Renal cortex interstitium (tissue), 11 donors: ENCODE results near the gene LRP8. TPM values are rescaled to one million over a fixed set of nuclear protein-coding genes. Genes with fewer than 3 reads are reported as not detected.

Experiments
- DNase-seq, 11 donors: peaks; one replicate each; pipeline ENCODE4 v3.0.0-alpha.2; 2013; ENCODE audit warnings: low read depth in 9 of 11, low spot score in 4 of 11; ENCODE audit errors: extremely low read depth in 1 of 11
- polyA plus RNA-seq, 3 donors: library from polyadenylated mRNA; unstranded; fragments of 120-200 nt; gene quantifications; one replicate each; pipeline ENCODE4 v1.2.1, GENCODE V29; 2013; ENCODE audit not compliant: insufficient read length in 3 of 3

The LRP8 gene
- polyA plus RNA-seq, 3 donors, result 5.7 to 6.9 (median 6.6) TPM

GRCh38 chr1:53343831-53344668 is 16.2 kb upstream of the LRP8 start:
- no peak for DNase-seq

DNA sequence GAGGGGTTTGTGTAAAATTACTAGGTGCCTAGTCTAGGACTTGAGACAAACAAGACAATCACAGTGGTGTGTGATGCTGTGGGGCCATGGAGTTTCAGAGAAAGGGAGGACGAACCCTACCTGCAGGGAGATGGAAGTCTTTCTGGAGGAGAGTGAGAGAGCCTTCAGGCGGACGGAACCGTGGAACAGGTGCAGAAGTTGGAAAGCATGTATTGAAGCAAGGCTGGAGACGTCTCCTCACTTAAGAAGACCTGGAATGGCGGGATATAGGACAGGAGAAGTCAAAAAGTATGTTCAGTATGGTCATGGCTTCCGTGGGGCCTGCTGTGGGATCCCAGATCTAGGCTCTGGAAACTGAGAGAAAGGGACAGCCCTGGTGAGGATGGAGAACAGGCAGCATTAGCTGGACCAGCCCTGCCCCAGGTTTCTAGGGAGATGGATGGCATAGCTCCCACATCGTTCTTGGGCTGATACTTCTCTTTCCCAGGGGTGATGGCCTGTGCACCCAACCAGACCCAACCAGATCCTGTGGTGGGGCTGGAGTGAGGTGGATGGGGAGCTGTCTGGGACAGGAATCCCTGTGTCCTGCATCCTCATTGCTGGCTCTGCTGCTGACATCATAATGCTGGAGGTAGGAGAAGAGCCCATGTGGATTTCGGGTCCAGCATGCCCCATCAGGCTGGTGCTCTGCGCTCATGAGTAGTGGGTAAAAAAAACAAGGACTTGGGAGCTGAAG is 15.0 kb upstream of the LRP8 start:
- no peak for DNase-seq

DNA sequence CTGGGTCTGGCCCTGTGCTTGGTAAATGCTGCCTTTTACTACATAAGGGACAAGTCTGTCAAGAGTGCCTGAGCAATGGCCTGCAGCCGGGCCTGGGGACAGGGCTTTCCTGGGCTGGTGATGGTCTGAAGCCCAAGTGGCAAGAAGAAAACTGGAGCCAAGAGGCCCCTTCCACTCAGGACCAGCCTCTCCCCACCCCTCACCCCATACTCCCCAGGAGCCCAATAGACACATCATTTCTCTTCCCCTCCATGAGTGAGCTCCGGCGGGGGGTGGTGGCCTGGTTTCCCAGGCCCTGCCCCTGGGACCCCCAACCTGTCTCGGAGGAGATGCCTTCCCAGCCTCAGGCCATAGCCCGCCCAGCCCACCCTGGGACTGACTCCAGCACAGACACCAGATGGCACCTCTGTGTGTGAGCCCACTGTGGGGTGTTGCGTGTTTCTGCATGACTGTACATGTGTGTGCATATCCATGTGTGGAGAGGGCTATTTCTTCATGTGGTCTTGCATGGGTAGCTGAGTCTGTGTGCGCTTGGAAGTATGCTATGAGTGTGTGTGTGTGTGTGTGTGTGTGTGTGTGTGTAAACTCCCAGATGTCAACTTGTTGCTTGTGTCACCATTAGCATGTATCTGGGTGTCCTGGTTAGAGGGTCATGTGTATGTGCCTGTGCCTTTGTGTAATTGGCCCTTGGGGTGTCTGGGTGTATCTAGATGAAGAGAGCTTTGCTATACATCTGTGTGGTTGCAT is 14.3 kb upstream of the LRP8 start:
- no peak for DNase-seq

DNA sequence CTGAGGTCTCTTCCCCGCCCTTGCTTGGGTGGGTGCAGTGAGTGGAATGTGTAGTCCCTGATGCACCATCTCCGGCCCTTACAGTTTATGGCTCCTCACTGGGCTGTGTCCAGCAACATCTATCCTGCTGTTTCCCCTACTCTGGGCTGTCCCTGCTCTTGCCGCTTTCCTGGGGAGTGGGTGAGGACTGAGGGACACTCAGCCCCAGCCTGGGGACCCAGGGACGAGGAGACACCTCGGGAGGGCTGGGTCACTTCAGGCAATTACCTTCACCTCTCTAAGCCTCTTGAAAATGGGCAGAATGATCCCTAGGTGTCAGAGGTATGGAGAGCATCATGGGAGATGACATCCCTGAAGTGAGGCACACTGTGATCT is 13.6 kb upstream of the LRP8 start:
- DNase-seq, result no peak

DNA sequence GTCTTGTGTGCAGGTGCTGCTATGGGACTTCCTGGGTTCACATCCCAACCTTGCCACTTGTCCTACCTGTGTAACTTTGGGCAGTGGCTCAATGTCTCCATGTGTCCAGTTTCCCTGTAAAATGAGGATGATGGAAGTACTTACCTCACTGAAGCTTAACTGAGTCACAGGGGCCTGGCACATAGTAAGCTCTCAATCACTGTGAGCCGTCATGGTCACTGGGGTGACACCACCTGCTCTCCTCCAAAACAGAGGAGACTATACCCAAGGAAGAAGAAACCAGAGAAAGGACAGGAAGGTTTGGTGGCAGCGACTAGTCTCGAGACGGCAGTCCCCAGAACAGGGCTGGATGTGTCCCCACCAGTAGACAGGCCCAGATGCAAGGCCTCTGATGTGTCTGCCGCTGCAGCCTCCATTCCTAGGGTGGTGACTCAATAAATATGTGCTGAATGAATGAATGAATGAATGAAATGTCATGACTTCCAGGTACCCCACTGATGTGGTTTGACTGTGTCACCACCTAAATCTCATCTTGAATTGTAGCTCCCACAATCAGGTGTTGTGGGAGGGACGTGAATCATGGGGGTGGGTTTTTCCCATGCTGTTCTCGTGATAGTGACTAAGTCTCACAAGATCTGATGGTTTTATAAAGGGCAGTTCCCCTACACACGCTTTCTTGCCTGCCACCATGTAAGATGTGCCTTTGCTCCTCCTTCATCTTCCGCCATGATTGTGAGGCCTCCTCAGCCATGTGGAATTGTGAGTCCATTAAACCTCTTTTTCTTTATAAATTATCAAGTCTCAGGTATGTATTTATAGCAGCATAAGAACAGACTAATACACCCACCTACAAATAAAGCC is 13.0 kb upstream of the LRP8 start:
- no peak for DNase-seq

- DNase-seq, result no peak
Observed at GRCh38 chr1:53339736-53340635, 12.1 kb upstream of the LRP8 start.

DNA sequence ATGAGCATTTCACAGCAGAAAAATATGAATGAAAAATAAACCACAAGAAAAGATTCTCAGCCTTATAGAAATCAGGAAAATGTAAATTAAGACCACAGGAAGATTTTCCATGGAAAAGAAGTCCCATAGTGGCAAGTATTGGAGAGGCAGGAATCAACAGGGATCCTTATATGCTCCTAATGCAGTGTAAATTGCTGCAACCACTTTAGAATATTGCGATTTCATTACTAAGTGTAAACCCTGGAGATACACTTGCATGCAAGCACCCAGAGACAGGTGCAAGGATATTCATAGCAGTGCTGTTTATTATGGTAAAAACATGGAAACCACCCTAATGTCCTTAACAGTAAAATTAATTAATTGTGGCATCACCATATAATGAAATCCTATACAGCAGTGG is 10.6 kb upstream of the LRP8 start:
- DNase-seq, result no peak

GRCh38 chr1:53337499-53337898 is 9.6 kb upstream of the LRP8 start:
- DNase-seq, result no peak

DNA sequence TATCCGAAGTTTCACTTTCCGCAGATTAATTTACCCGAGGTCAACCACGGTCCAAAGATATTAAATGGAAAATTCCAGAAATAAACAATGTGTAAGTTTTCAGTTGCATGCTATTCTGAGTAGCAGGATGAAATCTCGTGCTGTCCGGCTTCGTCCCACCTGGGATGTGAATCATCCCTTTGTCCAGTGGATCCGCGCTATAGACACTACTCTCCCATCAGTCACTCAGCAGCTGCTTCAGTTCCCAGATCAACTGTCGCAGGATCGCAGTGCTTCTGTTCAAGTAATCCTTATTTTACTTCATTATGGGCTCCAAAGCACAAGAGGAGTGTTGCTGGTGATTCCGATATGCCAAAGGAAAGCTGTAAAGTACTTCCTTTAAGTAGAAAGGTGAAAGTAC is 8.3 kb upstream of the LRP8 start:
- DNase-seq, result no peak

- no peak for DNase-seq
Observed at GRCh38 chr1:53335661-53336060, 7.8 kb upstream of the LRP8 start.

DNA sequence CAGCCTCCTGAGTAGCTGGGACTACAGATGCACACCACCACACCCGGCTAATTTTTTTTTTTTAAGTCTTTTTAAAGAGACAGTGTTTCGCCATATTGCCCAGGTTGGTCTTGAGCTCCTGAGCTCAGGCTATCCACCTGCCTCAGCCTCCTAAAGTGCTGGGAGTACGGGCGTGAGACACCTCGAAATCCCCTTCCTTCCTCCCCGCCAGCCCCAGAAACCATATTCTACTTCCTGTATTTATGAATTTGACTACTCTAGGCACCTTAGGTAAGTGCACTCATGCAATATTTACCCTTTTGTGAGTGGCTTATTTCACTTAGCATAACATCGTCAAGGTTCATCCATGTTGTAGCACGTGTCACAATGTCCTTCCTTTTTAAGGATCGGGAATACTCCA is 6.9 kb upstream of the LRP8 start:
- no peak for DNase-seq

GRCh38 chr1:53334312-53334711 is 6.4 kb upstream of the LRP8 start:
- no peak for DNase-seq

- no peak for DNase-seq
Observed at GRCh38 chr1:53332833-53333232, 5.0 kb upstream of the LRP8 start.

DNA sequence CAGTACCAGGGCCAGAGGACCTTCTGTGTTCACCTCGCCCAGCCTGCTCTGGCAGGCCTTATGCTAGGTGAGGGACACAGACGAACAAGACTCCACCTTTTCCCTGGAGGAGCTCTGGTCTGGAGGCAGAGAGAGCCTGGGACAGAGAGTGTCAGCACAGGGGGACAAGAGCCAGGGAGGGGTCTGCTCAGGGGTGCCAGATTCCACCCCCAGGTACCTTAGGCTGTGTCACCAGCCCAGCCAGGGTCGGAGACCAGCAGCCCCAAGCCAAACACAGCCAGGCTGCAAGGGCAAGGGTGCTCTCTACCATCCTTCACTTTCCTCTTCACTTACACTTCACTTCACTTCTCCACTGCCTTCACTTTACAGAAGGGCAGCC is 4.3 kb upstream of the LRP8 start:
- DNase-seq, result no peak

DNA sequence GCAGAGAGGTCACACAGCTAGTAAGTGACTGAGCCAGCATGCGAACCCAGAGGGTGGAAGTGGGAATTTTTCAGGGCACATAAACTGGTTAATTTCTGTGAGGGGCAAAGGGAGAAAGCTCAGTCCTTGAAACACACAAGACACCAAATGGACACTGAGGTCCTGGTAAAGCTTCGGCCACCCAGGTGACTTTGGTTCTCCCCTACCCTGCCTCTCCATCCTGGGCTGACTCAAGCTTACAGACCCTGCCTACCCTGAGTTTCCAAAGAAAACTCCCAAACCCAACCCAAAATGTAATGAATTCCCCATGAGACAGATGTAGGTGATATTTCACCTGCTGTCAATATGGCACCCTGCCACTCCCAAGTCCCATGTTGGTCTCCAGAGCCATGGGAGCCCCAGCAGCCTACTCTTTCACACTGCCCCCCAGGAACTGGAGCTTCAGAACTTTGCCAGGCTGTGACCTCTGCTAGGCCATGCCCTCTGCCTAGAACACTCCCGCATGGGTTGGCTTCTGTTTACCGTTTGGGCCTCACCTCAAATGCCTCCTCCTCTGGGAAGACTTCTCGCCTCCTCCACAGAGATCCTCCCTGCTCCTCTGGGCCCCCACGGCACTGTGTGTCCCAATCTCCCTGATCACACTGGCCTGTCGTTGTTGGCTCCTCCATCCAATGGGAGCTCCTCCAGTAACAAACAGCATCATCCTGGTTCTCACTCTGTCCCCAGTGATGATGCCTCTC is 3.7 kb upstream of the LRP8 start:
- no peak for DNase-seq

DNA sequence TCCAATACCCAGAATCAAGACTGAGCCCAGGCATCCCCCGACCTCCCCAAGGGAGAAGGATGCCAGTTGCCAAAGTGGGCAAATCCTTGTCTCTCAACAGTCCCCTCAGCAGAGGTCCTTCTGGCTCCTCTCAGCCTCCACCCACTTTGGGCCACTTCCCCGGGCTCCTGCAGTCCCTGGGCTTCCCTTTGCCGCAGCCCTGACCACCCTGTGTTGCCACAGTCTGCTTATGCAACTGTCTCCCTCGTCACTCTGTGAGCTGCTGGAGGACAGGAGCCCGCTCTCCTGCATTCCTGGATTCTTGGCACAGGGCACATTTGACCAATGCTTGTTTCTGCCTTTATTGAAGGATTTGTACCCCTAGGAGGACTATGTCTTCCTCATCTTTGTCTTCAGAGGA is 2.9 kb upstream of the LRP8 start:
- no peak for DNase-seq
